ENCODE measurements around the gene CCDC91.

- TF ChIP-seq EHMT2 (IDR thresholded peaks at IDR 0.05; ENCODE audit: low read depth) (no peak), RAD21 (conservative IDR thresholded peaks at IDR 0.05 in 1 of 2, IDR thresholded peaks at IDR 0.05 in 1 of 2) (no peak)
Measured at GRCh38 chr12:28563286-28563685, 373.0 kb downstream of the CCDC91 start.

All from A549 (cell line).